Lower leg skin (tissue), 3 donors: Measurements from ENCODE around the gene PRG3.

Experiments used
- POLR2A ChIP-seq, 2 donors: fragments of 450-650 bp; IDR thresholded peaks; one replicate each; pipeline ENCODE4 v1.6.1; 2016 to 2017; ENCODE audit warnings: antibody characterized with exemption in 2 of 2, mild to moderate bottlenecking in 1 of 2, moderate library complexity in 1 of 2
- TF ChIP-seq, protein P1 (sequence below), 3 donors: fragments of 450-650 bp; IDR thresholded peaks; one replicate each; pipeline ENCODE4 v1.5.1; 2016; ENCODE audit warnings: antibody characterized with exemption in 3 of 3, mild to moderate bottlenecking in 3 of 3, moderate library complexity in 2 of 3

GRCh38 chr11:57426439-57426928, 45.5 kb upstream of the PRG3 start:
- TF ChIP-seq, protein P1, sequence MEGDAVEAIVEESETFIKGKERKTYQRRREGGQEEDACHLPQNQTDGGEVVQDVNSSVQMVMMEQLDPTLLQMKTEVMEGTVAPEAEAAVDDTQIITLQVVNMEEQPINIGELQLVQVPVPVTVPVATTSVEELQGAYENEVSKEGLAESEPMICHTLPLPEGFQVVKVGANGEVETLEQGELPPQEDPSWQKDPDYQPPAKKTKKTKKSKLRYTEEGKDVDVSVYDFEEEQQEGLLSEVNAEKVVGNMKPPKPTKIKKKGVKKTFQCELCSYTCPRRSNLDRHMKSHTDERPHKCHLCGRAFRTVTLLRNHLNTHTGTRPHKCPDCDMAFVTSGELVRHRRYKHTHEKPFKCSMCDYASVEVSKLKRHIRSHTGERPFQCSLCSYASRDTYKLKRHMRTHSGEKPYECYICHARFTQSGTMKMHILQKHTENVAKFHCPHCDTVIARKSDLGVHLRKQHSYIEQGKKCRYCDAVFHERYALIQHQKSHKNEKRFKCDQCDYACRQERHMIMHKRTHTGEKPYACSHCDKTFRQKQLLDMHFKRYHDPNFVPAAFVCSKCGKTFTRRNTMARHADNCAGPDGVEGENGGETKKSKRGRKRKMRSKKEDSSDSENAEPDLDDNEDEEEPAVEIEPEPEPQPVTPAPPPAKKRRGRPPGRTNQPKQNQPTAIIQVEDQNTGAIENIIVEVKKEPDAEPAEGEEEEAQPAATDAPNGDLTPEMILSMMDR (IDR thresholded peaks at IDR 0.05): no peak
- no peak for TF ChIP-seq POLR2A (IDR thresholded peaks at IDR 0.05)
